HCT116 (cell line): ENCODE measurements around the gene MUC5B. TPM values are rescaled to one million over a fixed set of nuclear protein-coding genes. Genes with fewer than 3 reads are reported as not detected.

ENCODE experiments used
- ATAC-seq: fragments of 200-7000 bp; cut with Tn5 transposase; 2 replicates; pipeline ENCODE4 v1.9.1; 2020; ENCODE audit warnings: mild to moderate bottlenecking, moderate library complexity
- BruUV-seq: library from RNA; stranded (reverse); fragments of 400-500 nt; replicated peaks from 2 replicates; lab custom pipeline; 2021; lab: Mats Ljungman, UMichigan
- CTCF ChIA-PET: fragments of 300-600 bp; sonication (Branson Sonifier 250); formaldehyde crosslinking; loops from one replicate; lab custom pipeline; 2021; ENCODE audit warnings: antibody characterized with exemption; lab: Charles Lee
- POLR2A ChIA-PET: fragments of 300-600, 350-600 bp; sonication (Branson Sonifier 250); formaldehyde crosslinking; loops from one replicate; lab custom pipeline; 2021; ENCODE audit warnings: antibody characterized with exemption; lab: Charles Lee
- RAD21 ChIA-PET, 2 experiments: fragments of 300-600 bp; sonication (Branson Sonifier 250); formaldehyde crosslinking; loops; one replicate each; lab custom pipeline; 2023; ENCODE audit warnings: low total read pairs in 2 of 2; ENCODE audit not compliant: uncharacterized antibody in 2 of 2, unreplicated experiment in 2 of 2, low non-redundant PET in 1 of 2; lab: Charles Lee
- DNase-seq: peaks from one replicate; pipeline ENCODE4 v3.0.0-alpha.2; 2010; ENCODE audit warnings: low read depth, low spot score
- H2AFZ ChIP-seq: fragments of 200-600 bp; shearing (Covaris generic), sonication (generic); 2 replicates; pipeline ENCODE4 v1.6.1; 2017; ENCODE audit warnings: low read depth, mixed run types, mixed read lengths, antibody characterized with exemption, low read length; ENCODE audit not compliant: poor library complexity, severe bottlenecking
- H3K27ac ChIP-seq: 2 replicates; pipeline ENCODE4 v1.5.1; 2012; ENCODE audit warnings: low read depth, low read length
- H3K27me3 ChIP-seq: fragments of 200-600 bp; sonication (generic); 2 replicates; pipeline ENCODE4 v1.6.1; 2016; ENCODE audit warnings: mixed run types, low read length, mixed read lengths; ENCODE audit not compliant: insufficient read depth
- H3K36me3 ChIP-seq, 2 experiments: fragments of 200-500 bp in 1 of 2; fragments of 200-600 bp in 1 of 2; sonication (Bioruptor generic) in 1 of 2; sonication (generic) in 1 of 2; 2 replicates each; pipeline versions ENCODE4 v1.5.1 to v1.6.1; 2014 to 2016; ENCODE audit warnings: low read length in 2 of 2, inconsistent platforms in 1 of 2, mixed read lengths in 1 of 2, mixed run types in 1 of 2; ENCODE audit not compliant: insufficient read depth in 2 of 2, control insufficient read depth in 1 of 2
- H3K4me1 ChIP-seq, 2 experiments: fragments of 200-600 bp in 1 of 2; sonication (generic) in 1 of 2; 2 replicates each; pipeline versions ENCODE4 v1.5.1 to v1.6.1; 2012 to 2017; ENCODE audit warnings: low read length in 2 of 2, inconsistent platforms in 1 of 2, mild to moderate bottlenecking in 1 of 2, mixed read lengths in 1 of 2, mixed run types in 1 of 2, moderate library complexity in 1 of 2; ENCODE audit not compliant: insufficient read depth in 2 of 2, control insufficient read depth in 1 of 2
- H3K4me2 ChIP-seq: fragments of 200-600 bp; sonication (generic); 2 replicates; pipeline ENCODE4 v1.6.1; 2017; ENCODE audit warnings: mixed run types, low read length, mixed read lengths
- H3K4me3 ChIP-seq, 2 experiments: fragments of 200-600 bp in 1 of 2; sonication (generic) in 1 of 2; replicated peaks in 1 of 2; 2 replicates each; pipeline ENCODE4 v1.5.1; 2011 to 2016; ENCODE audit warnings: low read length in 2 of 2, control low read depth in 1 of 2, low read depth in 1 of 2, mild to moderate bottlenecking in 1 of 2, mixed read lengths in 1 of 2, mixed run types in 1 of 2
- H3K79me2 ChIP-seq: fragments of 200-600 bp; sonication (generic); 2 replicates; pipeline ENCODE4 v1.6.1; 2017; ENCODE audit warnings: mild to moderate bottlenecking, mixed run types, low read length, moderate library complexity, mixed read lengths; ENCODE audit not compliant: insufficient read depth
- H3K9ac ChIP-seq: fragments of 200-600 bp; sonication (generic); 2 replicates; pipeline ENCODE4 v1.6.1; 2016; ENCODE audit warnings: low read length, mixed read lengths
- H3K9me2 ChIP-seq: fragments of 200-600 bp; sonication (generic), shearing (Covaris generic); 2 replicates; pipeline ENCODE4 v1.6.1; 2017; ENCODE audit warnings: mixed run types, mild to moderate bottlenecking, moderate library complexity; ENCODE audit not compliant: insufficient read depth
- H3K9me3 ChIP-seq, 2 experiments: fragments of 200-500 bp in 1 of 2; fragments of 200-600 bp in 1 of 2; sonication (Bioruptor generic) in 1 of 2; sonication (generic) in 1 of 2; 2 replicates each; pipeline ENCODE4 v1.6.1; 2014 to 2017; ENCODE audit warnings: low read length in 2 of 2, mixed read lengths in 2 of 2, inconsistent platforms in 1 of 2, low read depth in 1 of 2, mild to moderate bottlenecking in 1 of 2, mixed run types in 1 of 2, moderate library complexity in 1 of 2; ENCODE audit not compliant: control insufficient read depth in 1 of 2, insufficient read depth in 1 of 2
- H4K20me1 ChIP-seq: fragments of 200-600 bp; sonication (generic), shearing (Covaris generic); 2 replicates; pipeline ENCODE4 v1.6.1; 2017; ENCODE audit warnings: mixed run types, mild to moderate bottlenecking, moderate library complexity; ENCODE audit not compliant: insufficient read depth
- ATF3 ChIP-seq: IDR thresholded peaks from 2 replicates; pipeline ENCODE4 v1.6.1; 2012
- EGR1 ChIP-seq: IDR thresholded peaks from 2 replicates; pipeline ENCODE4 v1.6.1; 2012; ENCODE audit warnings: low read depth
- ELF1 ChIP-seq: IDR thresholded peaks from 2 replicates; pipeline ENCODE4 v1.6.1; 2012; ENCODE audit warnings: low read depth, borderline replicate concordance
- EZH2 ChIP-seq: fragments of 200-600 bp; sonication (generic); IDR thresholded peaks from 2 replicates; pipeline ENCODE4 v1.6.1; 2017; ENCODE audit warnings: antibody characterized with exemption, mixed run types
- REST ChIP-seq: IDR thresholded peaks from 2 replicates; pipeline ENCODE4 v1.6.1; 2012; ENCODE audit warnings: low read depth
- TCF7L2 ChIP-seq: IDR thresholded peaks from 2 replicates; pipeline ENCODE4 v1.7.0; 2011; ENCODE audit warnings: borderline replicate concordance, inconsistent platforms; ENCODE audit not compliant: insufficient read depth, insufficient read length; ENCODE audit errors: extremely low read depth
- ZNF274 ChIP-seq: fragments of 200-500 bp; sonication (Bioruptor generic); IDR thresholded peaks from 2 replicates; pipeline ENCODE4 v1.6.1; 2014; ENCODE audit warnings: mild to moderate bottlenecking, low read depth, low read length, inconsistent platforms
- intact Hi-C: fragments of 100-400 bp; cut with micrococcal nuclease; formaldehyde crosslinking; loops from 2 replicates; pipeline ENCODE4 v1.10.0; 2022
- total RNA-seq: library from RNA; stranded (reverse); gene quantifications from one replicate; pipeline ENCODE4 v1.2.1, GENCODE V29; 2021; ENCODE audit not compliant: unreplicated experiment

Gene MUC5B
- total RNA-seq, 1 experiment from 2014 or later = 1.5 TPM

GRCh38 chr11:1292644-1293618, 70.1 kb downstream of the MUC5B start:
- ATAC-seq (no peak), DNase-seq (no peak)
- H3K27me3 ChIP-seq = no peaks in the 10 kb centered on the region
- no peak overlapping the region for H3K4me3 ChIP-seq
- no peaks in the 10 kb centered on the region for H3K4me1 ChIP-seq
- CTCF ChIA-PET = interaction anchor here (0.9 to 1.3 kb wide), 2 partner anchors 213 to 222 kb away, joined by 3 to 5 read pairs; no protein-coding TSS in a partner anchor
- BruUV-seq = no TSS peak
- no peaks in the 10 kb centered on the region for H3K9me3 ChIP-seq
- TF ChIP-seq ATF3 (no peak), ZNF274 (no peak), TCF7L2 (no peak), ELF1 (no peak), EGR1 (no peak), EZH2 (no peak), REST (no peak)
- no peaks in the 10 kb centered on the region for H4K20me1 ChIP-seq
- H3K4me2 ChIP-seq = no peak overlapping the region
- RAD21 ChIA-PET = no interaction called here
- POLR2A ChIA-PET = interaction anchor here (1.3 kb wide), 1 partner anchor 58 kb away, joined by 3 read pairs; no protein-coding TSS in a partner anchor
- H2AFZ ChIP-seq = no peak overlapping the region
- no peak overlapping the region for H3K9ac ChIP-seq
- 0 out of 4 replicates have a peak, but pooled peaks cover 0 to 6% of the 10 kb centered on the region in 2 experiments for H3K36me3 ChIP-seq
- intact Hi-C loops = loop anchor here (2.0 kb wide), 1 partner anchor 222 kb away; no protein-coding TSS in a partner anchor
- no peaks in the 10 kb centered on the region for H3K9me2 ChIP-seq
- no peak overlapping the region for H3K27ac ChIP-seq
- H3K79me2 ChIP-seq = 0 out of 2 replicates have a peak, but pooled peaks cover 3% of the 10 kb centered on the region
